DND-41 (cell line): ENCODE results near the gene GPANK1.

Experiments
- ATAC-seq: fragments of 200-7000 bp; cut with Tn5 transposase; 3 replicates; pipeline ENCODE4 v1.9.1; 2021; ENCODE audit warnings: low read depth; ENCODE audit not compliant: insufficient read depth
- DNase-seq: peaks from one replicate; pipeline ENCODE4 v3.0.0-alpha.2; 2020
- H2AFZ ChIP-seq: 2 replicates; pipeline ENCODE4 v1.6.0; 2012; ENCODE audit warnings: low read depth, low read length
- H3K27ac ChIP-seq: 2 replicates; pipeline ENCODE4 v1.5.1; 2012; ENCODE audit warnings: low read length, inconsistent platforms
- H3K27me3 ChIP-seq: fragments of 200-600 bp; sonication (generic); 2 replicates; pipeline ENCODE4 v1.6.0; 2012; ENCODE audit warnings: low read length, mild to moderate bottlenecking, inconsistent platforms; ENCODE audit not compliant: insufficient read depth, poor library complexity
- H3K36me3 ChIP-seq: 2 replicates; pipeline ENCODE4 v1.5.1; 2012; ENCODE audit warnings: low read length, inconsistent platforms; ENCODE audit not compliant: insufficient read depth
- H3K4me1 ChIP-seq: 2 replicates; pipeline ENCODE4 v1.5.1; 2012; ENCODE audit warnings: mild to moderate bottlenecking, low read length; ENCODE audit not compliant: insufficient read depth
- H3K4me2 ChIP-seq: 2 replicates; pipeline ENCODE4 v1.6.0; 2012; ENCODE audit warnings: mild to moderate bottlenecking, moderate library complexity, low read length, inconsistent platforms; ENCODE audit not compliant: insufficient read depth
- H3K4me3 ChIP-seq, 2 experiments: fragments of 200-600 bp in 1 of 2; shearing (Covaris generic) in 1 of 2; 2 replicates each; pipeline ENCODE4 v1.5.1; 2012 to 2016; ENCODE audit warnings: inconsistent platforms in 2 of 2, low read length in 2 of 2, mild to moderate bottlenecking in 2 of 2, low read depth in 1 of 2, moderate library complexity in 1 of 2
- H3K79me2 ChIP-seq: 2 replicates; pipeline ENCODE4 v1.6.0; 2012; ENCODE audit warnings: low read length, inconsistent platforms; ENCODE audit not compliant: insufficient read depth
- H3K9ac ChIP-seq: 2 replicates; pipeline ENCODE4 v1.6.0; 2012; ENCODE audit warnings: low read depth, mild to moderate bottlenecking, inconsistent platforms, low read length, moderate library complexity
- H3K9me3 ChIP-seq: 2 replicates; pipeline ENCODE4 v1.5.1; 2012; ENCODE audit warnings: low read length, moderate library complexity, mild to moderate bottlenecking, inconsistent platforms; ENCODE audit not compliant: insufficient read depth, severe bottlenecking
- H4K20me1 ChIP-seq: 2 replicates; pipeline ENCODE4 v1.6.0; 2012; ENCODE audit warnings: low read length; ENCODE audit not compliant: insufficient read depth
- EZH2 ChIP-seq: IDR thresholded peaks from 3 replicates; pipeline ENCODE4 v1.6.1; 2012; ENCODE audit warnings: borderline replicate concordance, low read depth, mild to moderate bottlenecking, moderate library complexity, low read length, inconsistent platforms; ENCODE audit not compliant: severe bottlenecking
- TF ChIP-seq, protein P1 (sequence below): IDR thresholded peaks from 2 replicates; pipeline ENCODE4 v1.5.1; 2012; ENCODE audit warnings: borderline replicate concordance, low read length, moderate library complexity, mild to moderate bottlenecking; ENCODE audit not compliant: poor library complexity, severe bottlenecking; ENCODE audit errors: extremely low read depth

Gene GPANK1

DNA sequence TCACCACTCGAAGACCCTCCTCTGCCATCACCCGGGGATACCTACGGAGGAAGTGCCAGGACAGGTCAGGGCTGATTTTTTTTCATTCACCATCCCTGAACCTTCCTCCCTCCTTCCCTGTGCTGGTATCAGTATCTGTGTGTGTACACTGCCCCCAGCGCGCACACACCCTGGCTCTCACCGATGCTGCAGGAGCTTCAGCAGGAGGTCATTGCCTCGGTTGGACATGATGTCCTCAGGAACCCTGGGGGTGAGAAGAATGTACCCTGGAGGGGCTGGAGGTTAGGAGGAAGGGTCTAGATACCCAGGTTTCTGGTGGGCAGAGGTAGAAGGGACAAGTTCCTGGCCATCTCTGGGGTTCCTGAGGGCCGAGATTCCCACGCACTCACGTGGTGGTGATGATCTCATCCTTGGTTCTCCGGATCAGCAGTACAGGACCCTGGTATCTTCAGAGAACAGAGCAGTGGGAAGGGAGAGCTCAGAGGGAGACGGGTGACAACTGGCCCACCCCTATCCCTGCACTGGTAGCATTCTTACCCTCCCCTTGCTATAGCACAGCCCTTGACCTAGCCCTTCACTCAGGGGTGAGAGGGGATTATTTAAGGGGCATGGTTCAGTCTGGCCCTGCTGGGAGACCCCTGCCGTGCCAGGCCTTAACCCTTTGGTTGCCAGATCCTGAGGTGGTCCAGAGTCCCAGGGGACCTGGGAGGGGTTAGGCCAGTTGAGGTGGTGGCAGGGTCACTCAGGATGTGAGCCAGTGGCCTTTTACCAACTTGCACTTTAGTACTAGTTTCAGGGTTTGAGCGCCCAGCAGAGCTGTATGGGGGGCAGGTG is 23.3 kb upstream of the GPANK1 start:
- Histone ChIP-seq H3K9me3 (no peaks in the 10 kb centered on the region), H2AFZ (no peak overlapping the region), H3K4me3 (no peak overlapping the region), H3K4me2 (no peak overlapping the region), H3K9ac (no peak overlapping the region), H3K4me1 (no peaks in the 10 kb centered on the region), H4K20me1 (no peaks in the 10 kb centered on the region), H3K27me3 (no peaks in the 10 kb centered on the region), H3K36me3 (peaks cover 75% of the 10 kb centered on the region), H3K27ac (no peak overlapping the region), H3K79me2 (no peaks in the 10 kb centered on the region)
- no peak for TF ChIP-seq EZH2
- TF ChIP-seq, protein P1, sequence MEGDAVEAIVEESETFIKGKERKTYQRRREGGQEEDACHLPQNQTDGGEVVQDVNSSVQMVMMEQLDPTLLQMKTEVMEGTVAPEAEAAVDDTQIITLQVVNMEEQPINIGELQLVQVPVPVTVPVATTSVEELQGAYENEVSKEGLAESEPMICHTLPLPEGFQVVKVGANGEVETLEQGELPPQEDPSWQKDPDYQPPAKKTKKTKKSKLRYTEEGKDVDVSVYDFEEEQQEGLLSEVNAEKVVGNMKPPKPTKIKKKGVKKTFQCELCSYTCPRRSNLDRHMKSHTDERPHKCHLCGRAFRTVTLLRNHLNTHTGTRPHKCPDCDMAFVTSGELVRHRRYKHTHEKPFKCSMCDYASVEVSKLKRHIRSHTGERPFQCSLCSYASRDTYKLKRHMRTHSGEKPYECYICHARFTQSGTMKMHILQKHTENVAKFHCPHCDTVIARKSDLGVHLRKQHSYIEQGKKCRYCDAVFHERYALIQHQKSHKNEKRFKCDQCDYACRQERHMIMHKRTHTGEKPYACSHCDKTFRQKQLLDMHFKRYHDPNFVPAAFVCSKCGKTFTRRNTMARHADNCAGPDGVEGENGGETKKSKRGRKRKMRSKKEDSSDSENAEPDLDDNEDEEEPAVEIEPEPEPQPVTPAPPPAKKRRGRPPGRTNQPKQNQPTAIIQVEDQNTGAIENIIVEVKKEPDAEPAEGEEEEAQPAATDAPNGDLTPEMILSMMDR: no peak
- no peak for ATAC-seq
- DNase-seq: no peak

DNA sequence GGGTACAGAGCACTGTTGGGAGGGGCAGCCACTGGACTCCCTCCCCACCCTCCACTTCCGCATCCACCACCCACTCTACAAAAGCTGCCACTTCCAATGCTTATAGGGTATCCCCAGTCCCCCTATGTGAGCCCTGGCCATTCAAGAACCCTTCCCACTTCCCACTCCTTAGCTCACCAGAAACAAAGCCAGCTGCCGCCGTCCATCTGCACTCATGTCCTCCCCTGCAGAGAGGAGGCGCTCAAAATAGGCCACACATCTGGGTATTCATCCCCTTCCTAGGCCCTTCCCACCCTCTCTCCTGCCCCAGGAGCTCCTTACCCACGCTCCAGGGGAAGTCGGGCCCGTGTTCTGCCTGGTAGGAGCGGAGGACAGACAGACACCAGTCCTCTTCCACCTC is 22.5 kb upstream of the GPANK1 start:
- TF ChIP-seq, protein P1: no peak
- no peak for TF ChIP-seq EZH2

DNA sequence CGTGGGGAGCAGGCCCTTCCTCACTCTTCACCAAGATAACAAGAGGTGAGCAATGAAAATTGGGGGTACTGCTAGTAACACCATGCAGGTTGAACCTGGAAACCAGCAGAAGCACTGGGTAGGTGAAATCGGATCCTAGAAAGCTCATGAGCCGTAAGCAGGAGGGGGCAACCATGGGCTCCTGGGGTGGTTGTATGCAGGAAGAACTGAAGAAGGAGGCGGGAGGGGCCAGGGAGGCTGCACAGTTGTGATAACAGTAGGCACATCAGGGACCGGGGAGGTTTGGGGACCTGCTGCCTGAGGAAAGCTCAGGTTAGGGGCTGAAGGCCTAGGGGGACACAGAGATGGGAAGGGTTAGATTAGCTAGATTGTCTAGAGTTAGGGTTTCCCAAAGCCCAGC is 21.7 kb upstream of the GPANK1 start:
- H4K20me1 ChIP-seq: no peaks in the 10 kb centered on the region
- no peaks in the 10 kb centered on the region for H3K27me3 ChIP-seq
- ATAC-seq (no peak), DNase-seq (no peak)
- H3K4me2 ChIP-seq: no peak overlapping the region
- H3K36me3 ChIP-seq: peaks cover 59% of the 10 kb centered on the region
- H3K27ac ChIP-seq: no peak overlapping the region
- no peak for TF ChIP-seq EZH2
- TF ChIP-seq, protein P1: no peak
- H3K4me1 ChIP-seq: no peaks in the 10 kb centered on the region
- no peak overlapping the region for H3K9ac ChIP-seq
- H3K4me3 ChIP-seq: no peak overlapping the region
- no peaks in the 10 kb centered on the region for H3K9me3 ChIP-seq
- H3K79me2 ChIP-seq: no peaks in the 10 kb centered on the region
- H2AFZ ChIP-seq: no peak overlapping the region

More for the DNA sequence above, 22.5 kb upstream of the GPANK1 start:
- ATAC-seq (no peak), DNase-seq (no peak)
- Histone ChIP-seq H3K9ac (no peak overlapping the region), H3K79me2 (no peaks in the 10 kb centered on the region), H2AFZ (no peak overlapping the region), H3K9me3 (no peaks in the 10 kb centered on the region), H4K20me1 (no peaks in the 10 kb centered on the region), H3K36me3 (peaks cover 67% of the 10 kb centered on the region), H3K4me2 (no peak overlapping the region), H3K4me1 (no peaks in the 10 kb centered on the region), H3K4me3 (no peak overlapping the region), H3K27me3 (no peaks in the 10 kb centered on the region), H3K27ac (no peak overlapping the region)
